ENCODE results near the gene POM121.
A peak's percentile ranks its signal among the peaks of the same experiment; 100 is the strongest.
"Not testable (repeated sequence)": the region's sequence is repeated elsewhere in the genome, so short reads cannot be mapped to it uniquely, and the experiment has no call there.

The POM121 gene

GRCh38 chr7:72925546-72926120 lies 738 bp downstream of the POM121 start:
- H3K4me1 ChIP-seq (ENCODE audit: insufficient read depth, low read length) = peaks cover 5% of the 10 kb centered on the region; the same call in 1 of the 2 replicates
- H3K27ac ChIP-seq (ENCODE audit: low read length) = no peak overlapping the region
- peak overlapping the region; percentile 87 for H3K4me3 ChIP-seq (ENCODE audit: low read length)
- peaks cover 43% of the 10 kb centered on the region for H3K36me3 ChIP-seq (ENCODE audit: insufficient read depth, low read depth, low read length)
- no peaks in the 10 kb centered on the region for H3K9me3 ChIP-seq (ENCODE audit: insufficient read depth, low read depth, low read length)
- H3K27me3 ChIP-seq (ENCODE audit: insufficient read depth, low read length) = no peaks in the 10 kb centered on the region
- H3K9ac ChIP-seq (ENCODE audit: low read depth, low read length) = peak overlapping the region; percentile 97

GRCh38 chr7:72927791-72928190 lies 2.9 kb downstream of the POM121 start:
- H3K9ac ChIP-seq (ENCODE audit: low read depth, low read length); H3K27me3 ChIP-seq (ENCODE audit: insufficient read depth, low read length); H3K4me3 ChIP-seq (ENCODE audit: low read length); H3K9me3 ChIP-seq (ENCODE audit: insufficient read depth, low read depth, low read length); H3K27ac ChIP-seq (ENCODE audit: low read length); H3K4me1 ChIP-seq (ENCODE audit: insufficient read depth, low read length): not testable (repeated sequence)
- peaks cover 58% of the 10 kb centered on the region for H3K36me3 ChIP-seq (ENCODE audit: insufficient read depth, low read depth, low read length)

GRCh38 chr7:72928216-72928615 lies 3.3 kb downstream of the POM121 start:
- H3K9ac ChIP-seq (ENCODE audit: low read depth, low read length); H3K27me3 ChIP-seq (ENCODE audit: insufficient read depth, low read length); H3K4me3 ChIP-seq (ENCODE audit: low read length); H3K4me1 ChIP-seq (ENCODE audit: insufficient read depth, low read length); H3K27ac ChIP-seq (ENCODE audit: low read length); H3K9me3 ChIP-seq (ENCODE audit: insufficient read depth, low read depth, low read length): not testable (repeated sequence)
- peaks cover 58% of the 10 kb centered on the region for H3K36me3 ChIP-seq (ENCODE audit: insufficient read depth, low read depth, low read length)

GRCh38 chr7:72942022-72942705 lies 17.3 kb downstream of the POM121 start:
- H3K27me3 ChIP-seq (ENCODE audit: insufficient read depth, low read length); H3K4me3 ChIP-seq (ENCODE audit: low read length); H3K4me1 ChIP-seq (ENCODE audit: insufficient read depth, low read length); H3K27ac ChIP-seq (ENCODE audit: low read length); H3K9ac ChIP-seq (ENCODE audit: low read depth, low read length); H3K9me3 ChIP-seq (ENCODE audit: insufficient read depth, low read depth, low read length): not testable (repeated sequence)
- peaks cover 20% of the 10 kb centered on the region; the same call in 1 of the 2 replicates for H3K36me3 ChIP-seq (ENCODE audit: insufficient read depth, low read depth, low read length)

- H3K27ac ChIP-seq (ENCODE audit: low read length); H3K9ac ChIP-seq (ENCODE audit: low read depth, low read length); H3K4me3 ChIP-seq (ENCODE audit: low read length): not testable (repeated sequence)
These were observed 18.1 kb downstream of the POM121 start for GRCh38 chr7:72942956-72943355.

GRCh38 chr7:72944937-72945336 lies 20.0 kb downstream of the POM121 start:
- H3K4me1 ChIP-seq (ENCODE audit: insufficient read depth, low read length); H3K27ac ChIP-seq (ENCODE audit: low read length); H3K27me3 ChIP-seq (ENCODE audit: insufficient read depth, low read length); H3K9me3 ChIP-seq (ENCODE audit: insufficient read depth, low read depth, low read length); H3K4me3 ChIP-seq (ENCODE audit: low read length); H3K36me3 ChIP-seq (ENCODE audit: insufficient read depth, low read depth, low read length); H3K9ac ChIP-seq (ENCODE audit: low read depth, low read length): not testable (repeated sequence)

More at GRCh38 chr7:72942956-72943355, 18.1 kb downstream of the POM121 start:
- H3K4me1 ChIP-seq (ENCODE audit: insufficient read depth, low read length); H3K27me3 ChIP-seq (ENCODE audit: insufficient read depth, low read length); H3K9me3 ChIP-seq (ENCODE audit: insufficient read depth, low read depth, low read length): not testable (repeated sequence)
- peaks cover 18% of the 10 kb centered on the region; the same call in 1 of the 2 replicates for H3K36me3 ChIP-seq (ENCODE audit: insufficient read depth, low read depth, low read length)

GRCh38 chr7:72945597-72945996 lies 20.7 kb downstream of the POM121 start:
- not testable (repeated sequence) for H3K36me3 ChIP-seq (ENCODE audit: insufficient read depth, low read depth, low read length); H3K27me3 ChIP-seq (ENCODE audit: insufficient read depth, low read length); H3K9me3 ChIP-seq (ENCODE audit: insufficient read depth, low read depth, low read length); H3K4me3 ChIP-seq (ENCODE audit: low read length); H3K4me1 ChIP-seq (ENCODE audit: insufficient read depth, low read length); H3K27ac ChIP-seq (ENCODE audit: low read length); H3K9ac ChIP-seq (ENCODE audit: low read depth, low read length)

- H3K9me3 ChIP-seq (ENCODE audit: insufficient read depth, low read depth, low read length); H3K27me3 ChIP-seq (ENCODE audit: insufficient read depth, low read length); H3K36me3 ChIP-seq (ENCODE audit: insufficient read depth, low read depth, low read length); H3K27ac ChIP-seq (ENCODE audit: low read length); H3K9ac ChIP-seq (ENCODE audit: low read depth, low read length); H3K4me3 ChIP-seq (ENCODE audit: low read length); H3K4me1 ChIP-seq (ENCODE audit: insufficient read depth, low read length): not testable (repeated sequence)
These were observed 21.3 kb downstream of the POM121 start for GRCh38 chr7:72946130-72946745.

- H3K9ac ChIP-seq (ENCODE audit: low read depth, low read length); H3K27ac ChIP-seq (ENCODE audit: low read length); H3K4me3 ChIP-seq (ENCODE audit: low read length); H3K27me3 ChIP-seq (ENCODE audit: insufficient read depth, low read length); H3K36me3 ChIP-seq (ENCODE audit: insufficient read depth, low read depth, low read length); H3K4me1 ChIP-seq (ENCODE audit: insufficient read depth, low read length); H3K9me3 ChIP-seq (ENCODE audit: insufficient read depth, low read depth, low read length): not testable (repeated sequence)
These were observed 23.8 kb downstream of the POM121 start for GRCh38 chr7:72948714-72949113.

- not testable (repeated sequence) for H3K9me3 ChIP-seq (ENCODE audit: insufficient read depth, low read depth, low read length); H3K36me3 ChIP-seq (ENCODE audit: insufficient read depth, low read depth, low read length); H3K9ac ChIP-seq (ENCODE audit: low read depth, low read length); H3K27me3 ChIP-seq (ENCODE audit: insufficient read depth, low read length); H3K27ac ChIP-seq (ENCODE audit: low read length); H3K4me3 ChIP-seq (ENCODE audit: low read length); H3K4me1 ChIP-seq (ENCODE audit: insufficient read depth, low read length)
These were observed 24.4 kb downstream of the POM121 start for GRCh38 chr7:72949276-72949675.

GRCh38 chr7:72949686-72950085 lies 24.8 kb downstream of the POM121 start:
- not testable (repeated sequence) for H3K4me3 ChIP-seq (ENCODE audit: low read length); H3K9ac ChIP-seq (ENCODE audit: low read depth, low read length); H3K9me3 ChIP-seq (ENCODE audit: insufficient read depth, low read depth, low read length); H3K36me3 ChIP-seq (ENCODE audit: insufficient read depth, low read depth, low read length); H3K27ac ChIP-seq (ENCODE audit: low read length); H3K27me3 ChIP-seq (ENCODE audit: insufficient read depth, low read length); H3K4me1 ChIP-seq (ENCODE audit: insufficient read depth, low read length)

GRCh38 chr7:72950432-72950831 lies 25.5 kb downstream of the POM121 start:
- H3K27ac ChIP-seq (ENCODE audit: low read length); H3K4me1 ChIP-seq (ENCODE audit: insufficient read depth, low read length); H3K36me3 ChIP-seq (ENCODE audit: insufficient read depth, low read depth, low read length); H3K27me3 ChIP-seq (ENCODE audit: insufficient read depth, low read length); H3K9me3 ChIP-seq (ENCODE audit: insufficient read depth, low read depth, low read length); H3K4me3 ChIP-seq (ENCODE audit: low read length); H3K9ac ChIP-seq (ENCODE audit: low read depth, low read length): not testable (repeated sequence)
